HG02571 (cell line): ENCODE data around the gene ASTN1.

Source experiments
- ATAC-seq: cut with Tn5 transposase; IDR thresholded peaks from one replicate; pipeline ENCODE4 v1.9.1; 2021; ENCODE audit warnings: mild to moderate bottlenecking, moderate library complexity; ENCODE audit not compliant: unreplicated experiment

Gene ASTN1

GRCh38 chr1:176847052-176847451 lies 317.5 kb downstream of the ASTN1 start:
- no peak for ATAC-seq

GRCh38 chr1:176843352-176844297 lies 320.9 kb downstream of the ASTN1 start:
- no peak for ATAC-seq

GRCh38 chr1:176841238-176841637 lies 323.3 kb downstream of the ASTN1 start:
- ATAC-seq = no peak

GRCh38 chr1:176839216-176839615 lies 325.3 kb downstream of the ASTN1 start:
- ATAC-seq = no peak

- no peak for ATAC-seq
These were observed 326.1 kb downstream of the ASTN1 start for GRCh38 chr1:176838276-176838995.

- no peak for ATAC-seq
These were observed 326.8 kb downstream of the ASTN1 start for GRCh38 chr1:176837708-176838107.

- ATAC-seq = no peak
These were observed 333.4 kb downstream of the ASTN1 start for GRCh38 chr1:176831150-176831549.

- no peak for ATAC-seq
These were observed 335.3 kb downstream of the ASTN1 start for GRCh38 chr1:176829261-176829660.

GRCh38 chr1:176826265-176826664 lies 338.2 kb downstream of the ASTN1 start:
- ATAC-seq = no peak

GRCh38 chr1:176820391-176821031 lies 344.0 kb downstream of the ASTN1 start:
- no peak for ATAC-seq

- no peak for ATAC-seq
These were observed 348.3 kb downstream of the ASTN1 start for GRCh38 chr1:176816232-176816631.

GRCh38 chr1:176815621-176816020 lies 348.9 kb downstream of the ASTN1 start:
- no peak for ATAC-seq

- ATAC-seq = no peak
These were observed 352.8 kb downstream of the ASTN1 start for GRCh38 chr1:176811511-176812288.

- no peak for ATAC-seq
These were observed 355.2 kb downstream of the ASTN1 start for GRCh38 chr1:176809292-176809691.
